ENCODE measurements around the gene CCDC171.

Gene CCDC171

DNA sequence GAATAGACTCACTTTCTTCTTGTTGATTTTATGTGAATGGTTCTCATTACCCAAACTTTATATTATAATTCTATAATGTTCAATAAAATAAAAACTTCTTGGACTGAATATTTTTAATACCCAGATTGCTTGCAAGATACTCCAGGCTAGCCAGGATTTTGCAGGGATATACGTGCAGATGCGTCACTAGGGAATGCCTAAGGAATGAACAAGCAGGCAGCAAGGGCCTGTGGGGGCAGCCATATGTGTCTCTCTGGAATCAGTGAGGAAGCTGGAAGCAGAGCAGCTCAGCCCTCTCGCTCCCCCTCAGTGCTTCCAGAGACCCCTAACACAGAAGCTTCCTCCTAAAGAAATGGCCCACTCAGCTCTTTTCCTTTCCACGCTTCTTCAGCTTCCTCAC, 457.4 kb downstream of the CCDC171 start:
- DNase-seq, result no peak

DNA sequence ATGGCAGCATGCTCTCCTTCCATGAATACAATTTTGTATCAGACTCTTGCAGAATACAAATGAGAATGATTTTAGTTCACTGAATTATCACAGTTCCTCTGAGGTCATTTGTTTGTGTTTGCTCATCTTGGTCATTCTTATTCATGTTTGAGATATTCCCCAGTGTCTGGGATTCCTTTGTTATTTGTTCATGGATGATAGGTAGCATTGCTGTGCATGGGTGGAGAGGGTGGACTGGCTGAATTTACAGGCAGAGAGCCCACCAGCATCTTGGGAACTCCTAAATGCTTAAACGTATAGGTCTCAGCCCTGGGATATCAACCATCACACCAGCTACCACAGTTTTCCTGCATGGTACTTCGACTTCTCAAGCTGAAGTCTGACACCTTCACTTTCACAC, 459.8 kb downstream of the CCDC171 start:
- no peak for DNase-seq

DNA sequence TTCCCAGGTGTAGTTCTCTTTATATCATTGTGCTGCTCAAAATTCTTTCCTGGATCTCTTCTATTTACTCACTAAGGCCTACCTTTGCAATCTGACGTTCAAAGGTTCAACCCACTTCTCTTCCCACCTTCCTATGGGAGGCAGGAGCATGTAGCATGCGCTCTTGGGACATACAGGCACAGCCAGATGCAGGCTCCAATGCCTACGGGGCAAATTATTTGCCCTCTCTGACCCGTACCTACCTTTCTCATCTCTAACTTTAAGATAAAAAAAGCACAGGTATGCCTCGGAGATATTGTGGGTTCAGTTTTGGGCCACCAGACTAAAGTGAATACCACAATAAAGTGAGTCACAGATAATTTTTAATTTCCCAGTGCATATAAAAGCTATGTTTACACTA, 460.5 kb downstream of the CCDC171 start:
- DNase-seq, result no peak

DNA sequence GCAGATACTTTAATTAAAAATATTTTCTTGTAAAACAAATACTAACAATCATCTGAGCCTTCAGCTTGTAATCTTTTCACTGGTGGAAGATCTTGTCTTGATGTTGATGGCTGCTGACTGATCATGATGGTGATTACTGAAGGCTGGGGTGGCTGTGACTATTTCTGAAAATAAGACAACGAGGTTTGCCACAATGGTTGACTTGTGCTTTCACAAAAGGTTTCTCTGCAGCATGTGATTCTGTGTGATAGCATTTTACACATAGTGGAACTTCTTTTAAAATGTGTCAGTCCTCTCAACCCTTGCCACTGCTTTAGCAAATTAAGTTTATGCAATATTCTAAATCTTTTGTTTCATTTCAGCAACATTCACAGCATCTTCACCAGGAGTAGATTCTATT, 461.0 kb downstream of the CCDC171 start:
- DNase-seq, result no peak

DNA sequence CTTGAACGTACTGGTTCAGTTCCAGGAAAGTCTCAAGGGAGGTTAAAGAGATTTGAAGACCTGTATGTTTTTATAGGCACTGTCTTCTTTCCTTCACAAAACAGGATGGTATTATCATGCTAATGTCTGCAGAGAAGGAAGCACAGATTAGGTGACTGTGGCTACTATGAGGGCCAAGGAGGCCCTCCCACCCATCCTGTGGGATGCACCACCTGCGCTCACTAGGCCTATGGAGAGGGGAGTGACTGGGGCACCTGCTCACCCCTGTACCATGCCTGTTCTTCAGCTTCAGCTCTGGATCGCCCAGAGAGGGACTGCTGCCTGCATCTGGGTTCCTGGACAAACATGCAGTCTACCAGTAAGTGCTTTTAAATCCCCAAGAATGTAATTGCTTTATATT, 469.4 kb downstream of the CCDC171 start:
- no peak for DNase-seq

DNA sequence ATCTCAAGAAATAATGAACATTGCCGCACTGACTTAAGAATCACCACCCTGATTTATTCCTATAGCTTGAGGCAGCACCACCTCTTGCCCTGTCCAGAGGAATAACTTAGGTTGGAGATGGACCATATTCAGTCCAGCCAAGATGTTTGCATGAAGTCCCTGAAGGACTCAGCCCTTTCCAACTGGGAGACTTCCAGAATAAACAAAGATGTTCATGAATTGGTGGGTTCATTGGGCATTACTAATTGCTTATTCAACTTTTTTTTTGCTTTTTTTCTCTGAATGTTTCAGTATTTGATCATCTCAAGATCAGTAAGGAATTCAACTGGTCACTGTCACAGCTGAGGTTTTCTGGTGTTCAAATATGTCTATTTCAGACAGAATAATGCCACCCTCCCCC, 470.6 kb downstream of the CCDC171 start:
- DNase-seq, result no peak

Measured in stimulated activated CD4-positive, alpha-beta T cell treated with anti-CD3 and anti-CD28 coated beads, Interleukin-15, amount 100 ng/mL, for 24 hours (primary cell).